ENCODE measurements around the gene UBE2G2.

UBE2G2 gene

GRCh38 chr21:44732956-44733355, 68.7 kb downstream of the UBE2G2 start:
- ChIA-PET CTCF (no interaction called here), POLR2A (no interaction called here)
- H3K9me3 ChIP-seq (ENCODE audit: control extremely low read depth in 1 of 5, control insufficient read depth in 4 of 5, insufficient read depth in 2 of 5, low read depth in 1 of 5, low read length in 4 of 5): peaks cover 2 to 70% (median 24%) of the 10 kb centered on the region in 5 experiments
- no peak overlapping the region for H3K27ac ChIP-seq (ENCODE audit: insufficient read depth in 1 of 2, low read depth in 1 of 2, low read length in 2 of 2, poor library complexity in 1 of 2, severe bottlenecking in 2 of 2)
- 80% methylated on average over 10 of the region's 11 CpGs for WGBS (ENCODE audit: insufficient coverage)
- H3K4me3 ChIP-seq (ENCODE audit: control insufficient read depth in 1 of 7, extremely low read depth in 1 of 7, insufficient read depth in 4 of 7, low read depth in 2 of 7, low read length in 6 of 7): no peak overlapping the region
- H3K27me3 ChIP-seq (replicated peaks in 2 of 5; ENCODE audit: control insufficient read depth in 4 of 5, insufficient read depth in 5 of 5, low read length in 4 of 5): peaks cover 0 to 35% (median 0%) of the 10 kb centered on the region in 5 experiments
- no peak for DNase-seq
- H3K4me1 ChIP-seq (ENCODE audit: control extremely low read depth in 1 of 4, control insufficient read depth in 4 of 4, insufficient read depth in 4 of 4, low read length in 3 of 4): no peaks in the 10 kb centered on the region
- no peaks in the 10 kb centered on the region for H3K36me3 ChIP-seq (ENCODE audit: control insufficient read depth in 4 of 4, insufficient read depth in 4 of 4, low read length in 3 of 4)

- CTCF ChIA-PET: no interaction called here
- WGBS (ENCODE audit: insufficient coverage): 100% methylated on average over 5 of the region's 10 CpGs
- POLR2A ChIA-PET: no interaction called here
These were observed 69.4 kb downstream of the UBE2G2 start for GRCh38 chr21:44732263-44732662.

GRCh38 chr21:44730951-44731579, 70.6 kb downstream of the UBE2G2 start:
- H3K4me3 ChIP-seq (ENCODE audit: control insufficient read depth in 1 of 7, extremely low read depth in 1 of 7, insufficient read depth in 4 of 7, low read depth in 2 of 7, low read length in 6 of 7): no peak overlapping the region
- no peak for DNase-seq
- H3K36me3 ChIP-seq (ENCODE audit: control insufficient read depth in 4 of 4, insufficient read depth in 4 of 4, low read length in 3 of 4): no peaks in the 10 kb centered on the region
- 74% methylated on average over 9 of the region's 9 CpGs for WGBS (ENCODE audit: insufficient coverage)
- CTCF ChIA-PET: interaction anchor here (1.8 kb wide), 1 partner anchor 11 kb away, joined by 4 read pairs; no protein-coding TSS in a partner anchor
- H3K27ac ChIP-seq (ENCODE audit: insufficient read depth in 1 of 2, low read depth in 1 of 2, low read length in 2 of 2, poor library complexity in 1 of 2, severe bottlenecking in 2 of 2): no peak overlapping the region
- H3K9me3 ChIP-seq (ENCODE audit: control extremely low read depth in 1 of 5, control insufficient read depth in 4 of 5, insufficient read depth in 2 of 5, low read depth in 1 of 5, low read length in 4 of 5): peaks cover 0 to 51% (median 7%) of the 10 kb centered on the region in 5 experiments
- H3K4me1 ChIP-seq (ENCODE audit: control extremely low read depth in 1 of 4, control insufficient read depth in 4 of 4, insufficient read depth in 4 of 4, low read length in 3 of 4): no peaks in the 10 kb centered on the region
- POLR2A ChIA-PET: no interaction called here
- peaks cover 0 to 52% (median 11%) of the 10 kb centered on the region in 5 experiments for H3K27me3 ChIP-seq (replicated peaks in 2 of 5; ENCODE audit: control insufficient read depth in 4 of 5, insufficient read depth in 5 of 5, low read length in 4 of 5)

More at GRCh38 chr21:44732263-44732662, 69.4 kb downstream of the UBE2G2 start:
- Histone ChIP-seq H3K4me1 (ENCODE audit: control extremely low read depth in 1 of 4, control insufficient read depth in 4 of 4, insufficient read depth in 4 of 4, low read length in 3 of 4) (no peaks in the 10 kb centered on the region), H3K27ac (ENCODE audit: insufficient read depth in 1 of 2, low read depth in 1 of 2, low read length in 2 of 2, poor library complexity in 1 of 2, severe bottlenecking in 2 of 2) (no peak overlapping the region), H3K36me3 (ENCODE audit: control insufficient read depth in 4 of 4, insufficient read depth in 4 of 4, low read length in 3 of 4) (no peaks in the 10 kb centered on the region), H3K9me3 (ENCODE audit: control extremely low read depth in 1 of 5, control insufficient read depth in 4 of 5, insufficient read depth in 2 of 5, low read depth in 1 of 5, low read length in 4 of 5) (peaks cover 0 to 63% (median 17%) of the 10 kb centered on the region in 5 experiments), H3K4me3 (ENCODE audit: control insufficient read depth in 1 of 7, extremely low read depth in 1 of 7, insufficient read depth in 4 of 7, low read depth in 2 of 7, low read length in 6 of 7) (no peak overlapping the region), H3K27me3 (replicated peaks in 2 of 5; ENCODE audit: control insufficient read depth in 4 of 5, insufficient read depth in 5 of 5, low read length in 4 of 5) (peaks cover 0 to 41% (median 2%) of the 10 kb centered on the region in 5 experiments)
- DNase-seq: no peak

- Histone ChIP-seq H3K27me3 (replicated peaks in 2 of 5; ENCODE audit: control insufficient read depth in 4 of 5, insufficient read depth in 5 of 5, low read length in 4 of 5) (peaks cover 0 to 62% (median 11%) of the 10 kb centered on the region in 5 experiments), H3K9me3 (ENCODE audit: control extremely low read depth in 1 of 5, control insufficient read depth in 4 of 5, insufficient read depth in 2 of 5, low read depth in 1 of 5, low read length in 4 of 5) (peaks cover 0 to 42% (median 0%) of the 10 kb centered on the region in 5 experiments), H3K27ac (ENCODE audit: insufficient read depth in 1 of 2, low read depth in 1 of 2, low read length in 2 of 2, poor library complexity in 1 of 2, severe bottlenecking in 2 of 2) (no peak overlapping the region), H3K4me3 (ENCODE audit: control insufficient read depth in 1 of 7, extremely low read depth in 1 of 7, insufficient read depth in 4 of 7, low read depth in 2 of 7, low read length in 6 of 7) (no peak overlapping the region), H3K4me1 (ENCODE audit: control extremely low read depth in 1 of 4, control insufficient read depth in 4 of 4, insufficient read depth in 4 of 4, low read length in 3 of 4) (no peaks in the 10 kb centered on the region), H3K36me3 (ENCODE audit: control insufficient read depth in 4 of 4, insufficient read depth in 4 of 4, low read length in 3 of 4) (no peaks in the 10 kb centered on the region)
- DNase-seq: no peak
- WGBS (ENCODE audit: insufficient coverage): 98% methylated on average over 6 of the region's 7 CpGs
- ChIA-PET POLR2A (no interaction called here), CTCF (interaction anchor here (1.8 kb wide), 1 partner anchor 13 kb away, joined by 4 read pairs; no protein-coding TSS in a partner anchor)
These were observed 71.6 kb downstream of the UBE2G2 start for GRCh38 chr21:44730028-44730395.

GRCh38 chr21:44729336-44730027, 72.1 kb downstream of the UBE2G2 start:
- CTCF ChIA-PET: interaction anchor here (1.8 kb wide), 1 partner anchor 13 kb away, joined by 4 read pairs; no protein-coding TSS in a partner anchor
- Histone ChIP-seq H3K36me3 (ENCODE audit: control insufficient read depth in 4 of 4, insufficient read depth in 4 of 4, low read length in 3 of 4) (no peaks in the 10 kb centered on the region), H3K27me3 (replicated peaks in 2 of 5; ENCODE audit: control insufficient read depth in 4 of 5, insufficient read depth in 5 of 5, low read length in 4 of 5) (peaks cover 1 to 66% (median 11%) of the 10 kb centered on the region in 5 experiments), H3K4me3 (ENCODE audit: control insufficient read depth in 1 of 7, extremely low read depth in 1 of 7, insufficient read depth in 4 of 7, low read depth in 2 of 7, low read length in 6 of 7) (no peak overlapping the region), H3K27ac (ENCODE audit: insufficient read depth in 1 of 2, low read depth in 1 of 2, low read length in 2 of 2, poor library complexity in 1 of 2, severe bottlenecking in 2 of 2) (no peak overlapping the region), H3K4me1 (ENCODE audit: control extremely low read depth in 1 of 4, control insufficient read depth in 4 of 4, insufficient read depth in 4 of 4, low read length in 3 of 4) (no peaks in the 10 kb centered on the region), H3K9me3 (ENCODE audit: control extremely low read depth in 1 of 5, control insufficient read depth in 4 of 5, insufficient read depth in 2 of 5, low read depth in 1 of 5, low read length in 4 of 5) (peaks cover 0 to 37% (median 0%) of the 10 kb centered on the region in 5 experiments)
- POLR2A ChIA-PET: interaction anchor here (0.5 kb wide), 1 partner anchor 244 kb away, joined by 3 read pairs; no protein-coding TSS in a partner anchor
- DNase-seq: no peak
- WGBS (ENCODE audit: insufficient coverage): 96% methylated on average over 21 of the region's 23 CpGs

GRCh38 chr21:44728716-44729115, 72.9 kb downstream of the UBE2G2 start:
- POLR2A ChIA-PET: no interaction called here

GRCh38 chr21:44727757-44728156, 73.9 kb downstream of the UBE2G2 start:
- Histone ChIP-seq H3K36me3 (ENCODE audit: control insufficient read depth in 4 of 4, insufficient read depth in 4 of 4, low read length in 3 of 4) (no peaks in the 10 kb centered on the region), H3K27me3 (replicated peaks in 2 of 5; ENCODE audit: control insufficient read depth in 4 of 5, insufficient read depth in 5 of 5, low read length in 4 of 5) (peaks cover 4 to 84% (median 25%) of the 10 kb centered on the region in 5 experiments), H3K4me3 (ENCODE audit: control insufficient read depth in 1 of 7, extremely low read depth in 1 of 7, insufficient read depth in 4 of 7, low read depth in 2 of 7, low read length in 6 of 7) (no peak overlapping the region), H3K9me3 (ENCODE audit: control extremely low read depth in 1 of 5, control insufficient read depth in 4 of 5, insufficient read depth in 2 of 5, low read depth in 1 of 5, low read length in 4 of 5) (peaks cover 0 to 21% (median 3%) of the 10 kb centered on the region in 5 experiments), H3K27ac (ENCODE audit: insufficient read depth in 1 of 2, low read depth in 1 of 2, low read length in 2 of 2, poor library complexity in 1 of 2, severe bottlenecking in 2 of 2) (no peak overlapping the region), H3K4me1 (ENCODE audit: control extremely low read depth in 1 of 4, control insufficient read depth in 4 of 4, insufficient read depth in 4 of 4, low read length in 3 of 4) (peaks cover 0 to 10% (median 4%) of the 10 kb centered on the region in 4 experiments)
- 68% methylated on average over 9 of the region's 9 CpGs for WGBS (ENCODE audit: insufficient coverage)
- ChIA-PET POLR2A (no interaction called here), CTCF (no interaction called here)
- DNase-seq: no peak

More at GRCh38 chr21:44728716-44729115, 72.9 kb downstream of the UBE2G2 start:
- Histone ChIP-seq H3K27ac (ENCODE audit: insufficient read depth in 1 of 2, low read depth in 1 of 2, low read length in 2 of 2, poor library complexity in 1 of 2, severe bottlenecking in 2 of 2) (no peak overlapping the region), H3K4me1 (ENCODE audit: control extremely low read depth in 1 of 4, control insufficient read depth in 4 of 4, insufficient read depth in 4 of 4, low read length in 3 of 4) (peaks cover 0 to 2% (median under 1%) of the 10 kb centered on the region in 4 experiments), H3K27me3 (replicated peaks in 2 of 5; ENCODE audit: control insufficient read depth in 4 of 5, insufficient read depth in 5 of 5, low read length in 4 of 5) (peaks cover 4 to 74% (median 16%) of the 10 kb centered on the region in 5 experiments), H3K4me3 (ENCODE audit: control insufficient read depth in 1 of 7, extremely low read depth in 1 of 7, insufficient read depth in 4 of 7, low read depth in 2 of 7, low read length in 6 of 7) (no peak overlapping the region), H3K9me3 (ENCODE audit: control extremely low read depth in 1 of 5, control insufficient read depth in 4 of 5, insufficient read depth in 2 of 5, low read depth in 1 of 5, low read length in 4 of 5) (peaks cover 0 to 30% (median 3%) of the 10 kb centered on the region in 5 experiments), H3K36me3 (ENCODE audit: control insufficient read depth in 4 of 4, insufficient read depth in 4 of 4, low read length in 3 of 4) (no peaks in the 10 kb centered on the region)
- DNase-seq: no peak
- WGBS (ENCODE audit: insufficient coverage): 96% methylated on average over 13 of the region's 14 CpGs
- CTCF ChIA-PET: no interaction called here
